GM19023 (cell line): ENCODE data around the gene ATP6V1G1.

Source experiments
- ATAC-seq: cut with Tn5 transposase; IDR thresholded peaks from one replicate; pipeline ENCODE4 v1.9.1; 2021; ENCODE audit warnings: mild to moderate bottlenecking, moderate library complexity; ENCODE audit not compliant: unreplicated experiment

ATP6V1G1 gene

GRCh38 chr9:114611516-114612271 lies 24.1 kb downstream of the ATP6V1G1 start:
- ATAC-seq = peak; percentile 49

GRCh38 chr9:114612272-114612923 lies 24.8 kb downstream of the ATP6V1G1 start:
- no peak for ATAC-seq

- no peak for ATAC-seq
These were observed 25.5 kb downstream of the ATP6V1G1 start for GRCh38 chr9:114613087-114613486.

GRCh38 chr9:114613919-114614318 lies 26.4 kb downstream of the ATP6V1G1 start:
- ATAC-seq = no peak

GRCh38 chr9:114614373-114614772 lies 26.8 kb downstream of the ATP6V1G1 start:
- no peak for ATAC-seq

GRCh38 chr9:114616684-114617520 lies 29.3 kb downstream of the ATP6V1G1 start:
- ATAC-seq = peak; percentile 74

- ATAC-seq = no peak
These were observed 31.7 kb downstream of the ATP6V1G1 start for GRCh38 chr9:114619191-114619761.

- ATAC-seq = no peak
These were observed 34.0 kb downstream of the ATP6V1G1 start for GRCh38 chr9:114621561-114621960.

- ATAC-seq = no peak
These were observed 34.5 kb downstream of the ATP6V1G1 start for GRCh38 chr9:114621975-114622609.

- no peak for ATAC-seq
These were observed 37.1 kb downstream of the ATP6V1G1 start for GRCh38 chr9:114624677-114625076.

- no peak for ATAC-seq
These were observed 38.9 kb downstream of the ATP6V1G1 start for GRCh38 chr9:114626415-114627020.

GRCh38 chr9:114627553-114627952 lies 40.0 kb downstream of the ATP6V1G1 start:
- ATAC-seq = no peak

GRCh38 chr9:114629563-114630090 lies 42.1 kb downstream of the ATP6V1G1 start:
- no peak for ATAC-seq

GRCh38 chr9:114631166-114631565 lies 43.6 kb downstream of the ATP6V1G1 start:
- no peak for ATAC-seq

GRCh38 chr9:114633438-114634089 lies 46.0 kb downstream of the ATP6V1G1 start:
- no peak for ATAC-seq

- ATAC-seq = no peak
These were observed 46.8 kb downstream of the ATP6V1G1 start for GRCh38 chr9:114634387-114634786.

GRCh38 chr9:114638404-114638803 lies 50.8 kb downstream of the ATP6V1G1 start:
- ATAC-seq = no peak

GRCh38 chr9:114641967-114642366 lies 54.4 kb downstream of the ATP6V1G1 start:
- no peak for ATAC-seq

- no peak for ATAC-seq
These were observed 55.4 kb downstream of the ATP6V1G1 start for GRCh38 chr9:114643001-114643400.

GRCh38 chr9:114643896-114644295 lies 56.3 kb downstream of the ATP6V1G1 start:
- ATAC-seq = no peak
